Fibroblast of gingiva (primary cell): ENCODE measurements around the gene PSMA6.
"Not testable (repeated sequence)": the region's sequence is repeated elsewhere in the genome, so short reads cannot be mapped to it uniquely, and the experiment has no call there.

Source experiments
- DNase-seq: peaks from one replicate; pipeline ENCODE4 v3.0.0-alpha.2; 2011; ENCODE audit warnings: low read depth

Gene PSMA6

GRCh38 chr14:35292051-35292769 lies at the start of gene PSMA6:
PSMA6 (plus strand) TSS chr14:35292382; CDS start chr14:35292477, 95 bp downstream.
- DNase-seq: peak; percentile 98

GRCh38 chr14:35242599-35243311 lies 49.4 kb upstream of the PSMA6 start:
- no peak for DNase-seq

GRCh38 chr14:35243956-35244355 lies 48.2 kb upstream of the PSMA6 start:
- DNase-seq: no peak

GRCh38 chr14:35244542-35244941 lies 47.6 kb upstream of the PSMA6 start:
- DNase-seq: no peak

- DNase-seq: no peak
Observed at GRCh38 chr14:35245051-35245450, 47.1 kb upstream of the PSMA6 start.

- DNase-seq: no peak
Observed at GRCh38 chr14:35247777-35248475, 44.3 kb upstream of the PSMA6 start.

- no peak for DNase-seq
Observed at GRCh38 chr14:35248476-35248788, 43.8 kb upstream of the PSMA6 start.

GRCh38 chr14:35250319-35250718 lies 41.9 kb upstream of the PSMA6 start:
- DNase-seq: no peak

- no peak for DNase-seq
Observed at GRCh38 chr14:35252451-35252868, 39.7 kb upstream of the PSMA6 start.

- DNase-seq: not testable (repeated sequence)
Observed at GRCh38 chr14:35253056-35253455, 39.1 kb upstream of the PSMA6 start.

- not testable (repeated sequence) for DNase-seq
Observed at GRCh38 chr14:35254034-35254622, 38.1 kb upstream of the PSMA6 start.

GRCh38 chr14:35254736-35255135 lies 37.4 kb upstream of the PSMA6 start:
- no peak for DNase-seq

GRCh38 chr14:35255711-35256110 lies 36.5 kb upstream of the PSMA6 start:
- no peak for DNase-seq

- DNase-seq: no peak
Observed at GRCh38 chr14:35257809-35258208, 34.4 kb upstream of the PSMA6 start.

GRCh38 chr14:35258420-35258819 lies 33.8 kb upstream of the PSMA6 start:
- no peak for DNase-seq

- DNase-seq: peak; percentile 17
Observed at GRCh38 chr14:35261774-35262173, 30.4 kb upstream of the PSMA6 start.

GRCh38 chr14:35262436-35262835 lies 29.7 kb upstream of the PSMA6 start:
- DNase-seq: no peak

- DNase-seq: no peak
Observed at GRCh38 chr14:35268946-35269345, 23.2 kb upstream of the PSMA6 start.

- DNase-seq: no peak
Observed at GRCh38 chr14:35274805-35275204, 17.4 kb upstream of the PSMA6 start.

GRCh38 chr14:35277179-35277578 lies 15.0 kb upstream of the PSMA6 start:
- DNase-seq: no peak

- no peak for DNase-seq
Observed at GRCh38 chr14:35279369-35279768, 12.8 kb upstream of the PSMA6 start.

- DNase-seq: no peak
Observed at GRCh38 chr14:35281341-35281740, 10.8 kb upstream of the PSMA6 start.

GRCh38 chr14:35284506-35284905 lies 7.7 kb upstream of the PSMA6 start:
- DNase-seq: no peak
